ENCODE measurements around the gene ARHGEF10L. TPM values are rescaled to one million over a fixed set of nuclear protein-coding genes. Genes with fewer than 3 reads are reported as not detected.

The ARHGEF10L gene
- total and polyA plus RNA-seq, 5 donors from 2014 or later, result not detected

- no peaks in the 10 kb centered on the region for H3K9me3 Mint-ChIP-seq
- ATAC-seq (ENCODE audit: low read depth in 2 of 2) (no peak), DNase-seq (no peak)
- no peaks in the 10 kb centered on the region for H3K36me3 Mint-ChIP-seq
- no peaks in the 10 kb centered on the region for H3K4me1 Mint-ChIP-seq
- H3K27me3 Mint-ChIP-seq, result peaks cover 2% of the 10 kb centered on the region
- Histone ChIP-seq H3K4me1 (ENCODE audit: control insufficient read depth, insufficient read depth, low read length, poor library complexity, severe bottlenecking) (no peaks in the 10 kb centered on the region), H3K27ac (ENCODE audit: insufficient read depth, low read length, poor library complexity, severe bottlenecking) (no peak overlapping the region), H3K9me3 (ENCODE audit: control insufficient read depth in 2 of 2, low read length in 2 of 2) (no peaks in the 10 kb centered on the region), H3K36me3 (ENCODE audit: control insufficient read depth, insufficient read depth, low read length) (no peaks in the 10 kb centered on the region), H3K27me3 (ENCODE audit: control insufficient read depth, insufficient read depth, low read length) (no peaks in the 10 kb centered on the region), H3K4me3 (ENCODE audit: low read depth, low read length) (no peak overlapping the region)
- no peak overlapping the region for H3K4me3 Mint-ChIP-seq
- no peak overlapping the region for H3K27ac Mint-ChIP-seq
These were observed 18.5 kb downstream of the ARHGEF10L start for GRCh38 chr1:17557986-17558385.

GRCh38 chr1:17558541-17558940, 19.0 kb downstream of the ARHGEF10L start:
- no peaks in the 10 kb centered on the region for H3K27me3 Mint-ChIP-seq
- H3K27ac ChIP-seq (ENCODE audit: insufficient read depth, low read length, poor library complexity, severe bottlenecking), result no peak overlapping the region
- no peak for DNase-seq
- H3K9me3 ChIP-seq (ENCODE audit: control insufficient read depth in 2 of 2, low read length in 2 of 2), result no peaks in the 10 kb centered on the region
- H3K27me3 ChIP-seq (ENCODE audit: control insufficient read depth, insufficient read depth, low read length), result no peaks in the 10 kb centered on the region
- H3K36me3 ChIP-seq (ENCODE audit: control insufficient read depth, insufficient read depth, low read length), result no peaks in the 10 kb centered on the region
- no peaks in the 10 kb centered on the region for H3K4me1 ChIP-seq (ENCODE audit: control insufficient read depth, insufficient read depth, low read length, poor library complexity, severe bottlenecking)
- ATAC-seq (ENCODE audit: low read depth in 2 of 2), result no peak
- H3K4me1 Mint-ChIP-seq, result no peaks in the 10 kb centered on the region
- H3K9me3 Mint-ChIP-seq, result no peaks in the 10 kb centered on the region
- no peak overlapping the region for H3K4me3 ChIP-seq (ENCODE audit: low read depth, low read length)
- no peak overlapping the region for H3K4me3 Mint-ChIP-seq
- H3K36me3 Mint-ChIP-seq, result no peaks in the 10 kb centered on the region
- H3K27ac Mint-ChIP-seq, result no peak overlapping the region

- Histone ChIP-seq H3K36me3 (ENCODE audit: control insufficient read depth, insufficient read depth, low read length) (no peaks in the 10 kb centered on the region), H3K27me3 (ENCODE audit: control insufficient read depth, insufficient read depth, low read length) (no peaks in the 10 kb centered on the region), H3K4me3 (ENCODE audit: low read depth, low read length) (no peak overlapping the region), H3K27ac (ENCODE audit: insufficient read depth, low read length, poor library complexity, severe bottlenecking) (no peak overlapping the region), H3K9me3 (ENCODE audit: control insufficient read depth in 2 of 2, low read length in 2 of 2) (no peaks in the 10 kb centered on the region), H3K4me1 (ENCODE audit: control insufficient read depth, insufficient read depth, low read length, poor library complexity, severe bottlenecking) (no peaks in the 10 kb centered on the region)
- DNase-seq (no peak), ATAC-seq (ENCODE audit: low read depth in 2 of 2) (no peak)
- Mint-ChIP-seq H3K27ac (no peak overlapping the region), H3K9me3 (no peaks in the 10 kb centered on the region), H3K4me3 (no peak overlapping the region), H3K4me1 (no peaks in the 10 kb centered on the region), H3K27me3 (no peaks in the 10 kb centered on the region), H3K36me3 (no peaks in the 10 kb centered on the region)
These were observed 19.6 kb downstream of the ARHGEF10L start for GRCh38 chr1:17558954-17559614.

GRCh38 chr1:17559615-17560419, 20.3 kb downstream of the ARHGEF10L start:
- Mint-ChIP-seq H3K27me3 (no peaks in the 10 kb centered on the region), H3K4me1 (no peaks in the 10 kb centered on the region), H3K9me3 (no peaks in the 10 kb centered on the region), H3K27ac (no peak overlapping the region), H3K4me3 (no peak overlapping the region), H3K36me3 (no peaks in the 10 kb centered on the region)
- DNase-seq, result no peak
- Histone ChIP-seq H3K4me1 (ENCODE audit: control insufficient read depth, insufficient read depth, low read length, poor library complexity, severe bottlenecking) (no peaks in the 10 kb centered on the region), H3K27ac (ENCODE audit: insufficient read depth, low read length, poor library complexity, severe bottlenecking) (no peak overlapping the region), H3K4me3 (ENCODE audit: low read depth, low read length) (no peak overlapping the region), H3K36me3 (ENCODE audit: control insufficient read depth, insufficient read depth, low read length) (no peaks in the 10 kb centered on the region), H3K9me3 (ENCODE audit: control insufficient read depth in 2 of 2, low read length in 2 of 2) (no peaks in the 10 kb centered on the region), H3K27me3 (ENCODE audit: control insufficient read depth, insufficient read depth, low read length) (no peaks in the 10 kb centered on the region)
- no peak for ATAC-seq (ENCODE audit: low read depth in 2 of 2)

- Histone ChIP-seq H3K27me3 (ENCODE audit: control insufficient read depth, insufficient read depth, low read length) (no peaks in the 10 kb centered on the region), H3K36me3 (ENCODE audit: control insufficient read depth, insufficient read depth, low read length) (no peaks in the 10 kb centered on the region), H3K4me1 (ENCODE audit: control insufficient read depth, insufficient read depth, low read length, poor library complexity, severe bottlenecking) (no peaks in the 10 kb centered on the region), H3K4me3 (ENCODE audit: low read depth, low read length) (no peak overlapping the region), H3K9me3 (ENCODE audit: control insufficient read depth in 2 of 2, low read length in 2 of 2) (no peaks in the 10 kb centered on the region), H3K27ac (ENCODE audit: insufficient read depth, low read length, poor library complexity, severe bottlenecking) (no peak overlapping the region)
- Mint-ChIP-seq H3K9me3 (peaks cover 0 to 1% (median 0%) of the 10 kb centered on the region in 7 donors), H3K4me1 (no peaks in the 10 kb centered on the region), H3K27ac (no peak overlapping the region), H3K4me3 (no peak overlapping the region), H3K27me3 (no peaks in the 10 kb centered on the region), H3K36me3 (no peaks in the 10 kb centered on the region)
- no peak for ATAC-seq (ENCODE audit: low read depth in 2 of 2)
- no peak for DNase-seq
These were observed 21.7 kb downstream of the ARHGEF10L start for GRCh38 chr1:17561247-17561548.

GRCh38 chr1:17561561-17561985, 22.1 kb downstream of the ARHGEF10L start:
- Histone ChIP-seq H3K4me3 (ENCODE audit: low read depth, low read length) (no peak overlapping the region), H3K27me3 (ENCODE audit: control insufficient read depth, insufficient read depth, low read length) (no peaks in the 10 kb centered on the region), H3K9me3 (ENCODE audit: control insufficient read depth in 2 of 2, low read length in 2 of 2) (no peaks in the 10 kb centered on the region), H3K4me1 (ENCODE audit: control insufficient read depth, insufficient read depth, low read length, poor library complexity, severe bottlenecking) (no peaks in the 10 kb centered on the region), H3K27ac (ENCODE audit: insufficient read depth, low read length, poor library complexity, severe bottlenecking) (no peak overlapping the region), H3K36me3 (ENCODE audit: control insufficient read depth, insufficient read depth, low read length) (no peaks in the 10 kb centered on the region)
- ATAC-seq (ENCODE audit: low read depth in 2 of 2), result no peak
- H3K36me3 Mint-ChIP-seq, result no peaks in the 10 kb centered on the region
- H3K27ac Mint-ChIP-seq, result no peak overlapping the region
- DNase-seq, result no peak
- no peak overlapping the region for H3K4me3 Mint-ChIP-seq
- peaks cover 0 to 1% (median 0%) of the 10 kb centered on the region in 7 donors for H3K9me3 Mint-ChIP-seq
- H3K27me3 Mint-ChIP-seq, result no peaks in the 10 kb centered on the region
- H3K4me1 Mint-ChIP-seq, result no peaks in the 10 kb centered on the region

- Mint-ChIP-seq H3K9me3 (peaks cover 0 to 1% (median 0%) of the 10 kb centered on the region in 7 donors), H3K27me3 (no peaks in the 10 kb centered on the region), H3K4me3 (no peak overlapping the region), H3K36me3 (no peaks in the 10 kb centered on the region), H3K4me1 (no peaks in the 10 kb centered on the region), H3K27ac (no peak overlapping the region)
- H3K27ac ChIP-seq (ENCODE audit: insufficient read depth, low read length, poor library complexity, severe bottlenecking), result no peak overlapping the region
- no peaks in the 10 kb centered on the region for H3K9me3 ChIP-seq (ENCODE audit: control insufficient read depth in 2 of 2, low read length in 2 of 2)
- H3K4me1 ChIP-seq (ENCODE audit: control insufficient read depth, insufficient read depth, low read length, poor library complexity, severe bottlenecking), result no peaks in the 10 kb centered on the region
- ATAC-seq (ENCODE audit: low read depth in 2 of 2), result no peak
- H3K27me3 ChIP-seq (ENCODE audit: control insufficient read depth, insufficient read depth, low read length), result no peaks in the 10 kb centered on the region
- H3K4me3 ChIP-seq (ENCODE audit: low read depth, low read length), result no peak overlapping the region
- no peak for DNase-seq
- H3K36me3 ChIP-seq (ENCODE audit: control insufficient read depth, insufficient read depth, low read length), result no peaks in the 10 kb centered on the region
These were observed 22.9 kb downstream of the ARHGEF10L start for GRCh38 chr1:17562375-17562774.

Data from CD4-positive, CD25-positive, alpha-beta regulatory T cell (primary cell).